Measurements from ENCODE around the gene CCR9.

DNA sequence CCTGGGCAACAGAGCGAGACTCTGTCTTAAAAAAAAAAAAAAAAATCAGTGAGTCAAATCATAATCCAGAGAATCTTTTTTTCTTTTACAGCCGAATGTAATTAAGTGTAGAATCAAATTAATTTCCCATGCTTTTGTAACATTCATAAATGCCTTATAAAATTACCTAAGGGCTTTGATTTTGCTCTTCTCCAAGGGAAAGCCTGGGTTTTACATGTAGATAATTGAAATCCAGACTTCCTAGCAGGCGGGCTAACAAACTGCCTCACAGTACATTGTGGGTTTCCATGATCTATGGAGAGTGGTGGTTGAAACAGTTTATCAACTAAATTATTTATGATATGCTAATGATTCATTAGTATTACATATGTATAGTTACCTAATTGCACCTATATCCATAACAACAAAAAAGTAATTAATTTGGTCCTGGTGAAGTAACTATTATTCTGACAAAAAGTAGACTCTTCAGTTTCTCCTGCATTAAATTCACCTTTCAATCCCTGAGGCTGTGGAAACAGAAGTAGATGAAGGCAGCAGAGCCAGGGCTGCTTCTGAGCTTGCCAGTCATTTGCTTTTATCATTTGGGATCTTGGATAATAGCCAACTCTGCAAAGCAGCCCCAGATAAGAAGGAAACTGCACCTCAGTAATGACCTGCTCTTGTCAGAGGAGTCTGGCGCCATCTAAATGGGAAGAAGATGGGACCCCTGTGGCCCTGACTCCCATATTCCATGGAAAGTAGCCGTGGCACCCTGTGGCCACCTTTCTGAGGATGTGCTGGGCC is 9.5 kb downstream of the CCR9 start:
- TF ChIP-seq, protein P1, sequence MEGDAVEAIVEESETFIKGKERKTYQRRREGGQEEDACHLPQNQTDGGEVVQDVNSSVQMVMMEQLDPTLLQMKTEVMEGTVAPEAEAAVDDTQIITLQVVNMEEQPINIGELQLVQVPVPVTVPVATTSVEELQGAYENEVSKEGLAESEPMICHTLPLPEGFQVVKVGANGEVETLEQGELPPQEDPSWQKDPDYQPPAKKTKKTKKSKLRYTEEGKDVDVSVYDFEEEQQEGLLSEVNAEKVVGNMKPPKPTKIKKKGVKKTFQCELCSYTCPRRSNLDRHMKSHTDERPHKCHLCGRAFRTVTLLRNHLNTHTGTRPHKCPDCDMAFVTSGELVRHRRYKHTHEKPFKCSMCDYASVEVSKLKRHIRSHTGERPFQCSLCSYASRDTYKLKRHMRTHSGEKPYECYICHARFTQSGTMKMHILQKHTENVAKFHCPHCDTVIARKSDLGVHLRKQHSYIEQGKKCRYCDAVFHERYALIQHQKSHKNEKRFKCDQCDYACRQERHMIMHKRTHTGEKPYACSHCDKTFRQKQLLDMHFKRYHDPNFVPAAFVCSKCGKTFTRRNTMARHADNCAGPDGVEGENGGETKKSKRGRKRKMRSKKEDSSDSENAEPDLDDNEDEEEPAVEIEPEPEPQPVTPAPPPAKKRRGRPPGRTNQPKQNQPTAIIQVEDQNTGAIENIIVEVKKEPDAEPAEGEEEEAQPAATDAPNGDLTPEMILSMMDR (IDR thresholded peaks at IDR 0.05): no peak
- TF ChIP-seq EZH2phosphoT487 (IDR thresholded peaks at IDR 0.05) (no peak), EZH2 (IDR thresholded peaks at IDR 0.05) (no peak)
